ENCODE measurements around the gene PFN2.
A peak's percentile ranks its signal among the peaks of the same experiment; 100 is the strongest.
"Not testable (repeated sequence)": the region's sequence is repeated elsewhere in the genome, so short reads cannot be mapped to it uniquely, and the experiment has no call there.

Gene PFN2

DNA sequence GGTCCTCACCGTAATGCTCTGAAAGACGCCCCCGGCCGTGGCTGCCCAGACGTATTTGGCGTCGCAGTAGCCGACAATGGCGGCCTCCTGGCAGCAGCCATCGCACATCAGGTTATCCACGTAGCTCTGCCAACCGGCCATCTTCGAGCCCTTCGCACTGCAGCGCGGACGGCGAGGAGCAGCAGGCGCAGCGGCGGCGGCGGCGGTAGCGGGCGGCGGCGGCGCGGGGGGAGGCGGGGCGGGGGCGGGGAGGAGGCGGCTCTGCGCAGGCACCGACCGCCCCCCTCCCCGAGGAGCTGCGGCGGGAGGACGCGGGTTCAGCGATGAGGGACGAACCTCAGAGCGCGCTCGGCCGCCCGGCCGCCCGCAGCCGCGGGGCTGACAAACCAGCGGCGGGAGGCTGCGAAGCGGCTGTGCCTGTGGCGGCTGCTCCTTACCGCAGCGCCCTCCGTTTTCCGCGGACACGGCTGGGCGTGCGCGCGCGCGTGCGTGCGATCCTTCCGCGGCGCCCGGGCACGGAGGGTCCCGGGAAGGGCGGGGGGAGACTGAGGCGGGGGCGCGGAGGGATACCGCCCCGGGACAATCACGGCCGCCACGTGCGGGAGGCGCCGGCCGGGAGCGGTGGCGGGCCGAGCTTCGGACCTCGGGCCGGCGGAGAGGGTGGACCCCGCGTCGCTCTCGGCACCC, at the start of gene PFN2:
Gene PFN2 (minus strand): TSS at position 180 of the 687 bp plus-strand sequence. CDS start 39 bp downstream, at position 141.
- no peak for TF ChIP-seq ZNF274 (IDR thresholded peaks at IDR 0.05; ENCODE audit: low read depth, low read length)
- peak within 1 kb of the TSS; percentile 93 for H3K4me3 ChIP-seq (ENCODE audit: low read length)

- TF ChIP-seq ZNF274 (IDR thresholded peaks at IDR 0.05; ENCODE audit: low read depth, low read length): no peak
- no peak overlapping the region for H3K4me3 ChIP-seq (ENCODE audit: low read length)
Measured at GRCh38 chr3:150015901-150016300, 45.2 kb upstream of the PFN2 start.

DNA sequence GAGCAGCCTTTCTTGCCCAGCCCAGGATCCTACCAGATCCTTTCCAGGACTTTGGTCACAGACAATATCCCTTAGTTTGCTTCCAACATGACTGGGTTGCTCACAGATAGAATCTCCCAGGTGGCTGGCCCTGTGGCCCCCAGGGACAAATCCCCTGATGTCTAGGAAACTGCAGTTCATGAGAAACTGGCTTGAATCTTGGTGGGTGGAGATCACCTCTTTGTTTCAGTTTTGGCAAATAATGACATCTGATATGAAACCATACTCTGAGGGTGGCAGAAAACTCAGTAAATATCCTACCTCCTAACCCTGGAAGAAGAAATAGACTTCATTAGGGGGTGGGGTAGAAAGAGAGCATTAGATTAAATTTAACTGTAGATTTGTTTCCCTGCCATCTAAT, 44.1 kb upstream of the PFN2 start:
- no peak for TF ChIP-seq ZNF274 (IDR thresholded peaks at IDR 0.05; ENCODE audit: low read depth, low read length)
- H3K4me3 ChIP-seq (ENCODE audit: low read length): no peak overlapping the region

DNA sequence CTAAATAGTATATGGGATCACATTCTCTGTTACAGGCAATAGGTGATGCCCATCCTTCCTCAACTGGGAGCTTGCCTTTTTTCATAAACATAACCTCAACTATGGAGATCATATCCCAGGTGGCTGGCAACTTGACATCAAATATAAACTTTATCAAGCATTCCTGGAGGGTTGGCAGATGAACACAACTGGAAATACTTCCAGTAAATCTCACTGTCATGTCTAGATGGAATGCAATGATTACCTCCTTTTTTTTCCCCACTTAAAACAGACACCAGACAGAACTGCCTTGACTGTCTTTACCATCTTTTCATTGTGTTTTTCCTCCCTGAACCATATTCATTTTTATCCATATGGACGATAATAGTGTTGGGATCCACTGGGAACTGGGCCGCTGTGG, 43.1 kb upstream of the PFN2 start:
- TF ChIP-seq ZNF274 (IDR thresholded peaks at IDR 0.05; ENCODE audit: low read depth, low read length): no peak
- H3K4me3 ChIP-seq (ENCODE audit: low read length): no peak overlapping the region

GRCh38 chr3:150006794-150007193, 36.1 kb upstream of the PFN2 start:
- TF ChIP-seq ZNF274 (IDR thresholded peaks at IDR 0.05; ENCODE audit: low read depth, low read length): no peak
- H3K4me3 ChIP-seq (ENCODE audit: low read length): no peak overlapping the region

DNA sequence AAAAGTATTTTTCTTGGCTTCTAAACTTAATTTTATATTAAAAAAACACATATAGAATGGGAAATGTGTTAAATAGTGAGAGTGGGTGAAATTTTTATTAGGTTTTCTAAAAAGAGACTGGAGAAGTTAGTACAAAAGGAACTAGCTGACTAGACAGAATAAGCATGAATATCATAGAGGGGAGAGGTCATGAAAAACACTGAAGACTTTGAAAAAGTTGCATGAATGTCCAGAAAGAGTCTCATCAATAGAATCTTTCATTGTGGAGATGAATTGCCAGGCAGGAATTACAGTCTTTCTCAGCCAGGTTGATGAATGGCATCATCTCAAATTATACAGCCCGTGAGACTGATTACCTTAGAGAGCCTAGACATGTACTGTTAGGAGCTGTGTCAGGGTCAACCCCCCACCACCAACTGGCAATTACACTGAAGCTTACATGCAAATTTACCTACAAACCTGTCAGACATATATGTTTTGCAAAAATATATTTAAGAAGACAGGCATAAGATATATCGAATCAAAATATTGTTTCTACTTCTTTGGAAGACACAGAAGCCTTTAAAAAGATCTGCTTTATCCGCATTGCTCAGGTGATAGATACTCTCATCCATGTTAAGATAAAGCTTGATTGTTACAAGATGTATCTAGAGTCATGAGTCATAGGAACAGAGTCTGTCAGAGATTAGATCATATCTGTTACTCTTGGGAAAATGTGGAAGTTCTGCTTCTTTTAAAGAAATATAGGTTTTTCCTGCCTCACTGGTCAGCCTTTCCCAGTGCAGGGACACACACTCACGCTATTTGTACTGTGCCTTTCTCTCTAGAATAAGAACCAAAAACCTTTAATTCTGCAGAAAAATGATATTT, 34.8 kb upstream of the PFN2 start:
- no peak overlapping the region for H3K4me3 ChIP-seq (ENCODE audit: low read length)
- no peak for TF ChIP-seq ZNF274 (IDR thresholded peaks at IDR 0.05; ENCODE audit: low read depth, low read length)

DNA sequence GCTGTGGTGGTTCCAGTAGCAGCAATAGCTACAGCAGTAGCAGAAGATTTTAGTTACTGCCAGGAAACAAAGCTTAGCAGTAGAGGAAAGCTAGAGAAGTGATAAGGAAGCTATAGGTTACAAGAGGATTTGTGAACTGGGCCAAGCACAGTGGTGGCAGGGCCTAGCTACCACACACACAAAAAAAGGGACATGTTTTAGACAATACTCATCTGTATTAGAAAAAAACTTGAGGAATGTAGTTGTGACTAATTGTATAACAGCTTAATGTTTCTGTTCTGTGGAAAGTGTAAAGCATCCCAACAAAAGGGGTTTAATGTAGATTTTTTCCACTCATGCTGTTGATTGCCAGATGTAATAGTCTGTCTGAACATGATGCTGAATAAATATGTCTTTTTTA, 29.9 kb upstream of the PFN2 start:
- H3K4me3 ChIP-seq (ENCODE audit: low read length): no peak overlapping the region
- no peak for TF ChIP-seq ZNF274 (IDR thresholded peaks at IDR 0.05; ENCODE audit: low read depth, low read length)

GRCh38 chr3:149999421-149999820, 28.7 kb upstream of the PFN2 start:
- no peak overlapping the region for H3K4me3 ChIP-seq (ENCODE audit: low read length)
- TF ChIP-seq ZNF274 (IDR thresholded peaks at IDR 0.05; ENCODE audit: low read depth, low read length): no peak

DNA sequence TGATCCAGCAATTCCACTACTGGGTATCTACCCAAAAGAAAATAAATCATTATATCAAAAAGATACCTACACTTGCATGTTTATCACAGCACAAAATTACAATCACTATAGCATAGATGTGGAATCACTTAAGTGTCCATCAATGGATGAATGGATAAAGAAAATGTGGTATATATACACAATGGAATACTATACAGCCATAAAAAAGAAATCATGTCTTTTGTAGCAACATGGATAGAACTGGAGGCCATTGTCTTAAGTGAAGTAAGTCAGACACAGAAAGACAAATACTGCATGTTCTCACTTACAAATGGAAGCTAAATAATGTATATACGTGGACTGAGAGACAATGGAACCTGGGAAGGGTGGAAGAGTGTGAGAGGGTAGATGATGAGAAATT, 28.3 kb upstream of the PFN2 start:
- H3K4me3 ChIP-seq (ENCODE audit: low read length): no peak overlapping the region
- no peak for TF ChIP-seq ZNF274 (IDR thresholded peaks at IDR 0.05; ENCODE audit: low read depth, low read length)

- TF ChIP-seq ZNF274 (IDR thresholded peaks at IDR 0.05; ENCODE audit: low read depth, low read length): no peak
- no peak overlapping the region for H3K4me3 ChIP-seq (ENCODE audit: low read length)
Measured at GRCh38 chr3:149992416-149993058, 21.8 kb upstream of the PFN2 start.

GRCh38 chr3:149990423-149990948, 19.8 kb upstream of the PFN2 start:
- TF ChIP-seq ZNF274 (IDR thresholded peaks at IDR 0.05; ENCODE audit: low read depth, low read length): no peak
- H3K4me3 ChIP-seq (ENCODE audit: low read length): no peak overlapping the region

DNA sequence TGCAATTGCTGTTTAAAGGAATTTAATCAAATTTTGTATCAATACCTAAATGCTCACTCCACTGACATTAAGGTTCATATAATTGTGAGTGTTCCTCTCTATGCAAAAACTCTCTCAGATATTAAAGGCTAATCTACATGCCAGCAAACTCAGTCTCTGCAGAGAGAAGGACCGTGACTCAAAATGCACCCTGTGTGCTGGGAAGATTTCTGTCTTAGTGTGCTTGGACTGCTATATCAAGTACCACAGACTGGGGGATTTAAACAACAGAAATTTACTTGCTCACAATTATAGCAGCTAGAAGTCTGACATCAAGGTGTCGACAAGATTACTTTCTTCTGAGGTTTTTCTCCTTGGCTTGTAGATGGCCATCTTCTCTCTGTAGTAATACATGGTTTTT, 18.6 kb upstream of the PFN2 start:
- H3K4me3 ChIP-seq (ENCODE audit: low read length): no peak overlapping the region
- TF ChIP-seq ZNF274 (IDR thresholded peaks at IDR 0.05; ENCODE audit: low read depth, low read length): no peak

- H3K4me3 ChIP-seq (ENCODE audit: low read length): no peak overlapping the region
- TF ChIP-seq ZNF274 (IDR thresholded peaks at IDR 0.05; ENCODE audit: low read depth, low read length): no peak
Measured at GRCh38 chr3:149983628-149984027, 12.9 kb upstream of the PFN2 start.

DNA sequence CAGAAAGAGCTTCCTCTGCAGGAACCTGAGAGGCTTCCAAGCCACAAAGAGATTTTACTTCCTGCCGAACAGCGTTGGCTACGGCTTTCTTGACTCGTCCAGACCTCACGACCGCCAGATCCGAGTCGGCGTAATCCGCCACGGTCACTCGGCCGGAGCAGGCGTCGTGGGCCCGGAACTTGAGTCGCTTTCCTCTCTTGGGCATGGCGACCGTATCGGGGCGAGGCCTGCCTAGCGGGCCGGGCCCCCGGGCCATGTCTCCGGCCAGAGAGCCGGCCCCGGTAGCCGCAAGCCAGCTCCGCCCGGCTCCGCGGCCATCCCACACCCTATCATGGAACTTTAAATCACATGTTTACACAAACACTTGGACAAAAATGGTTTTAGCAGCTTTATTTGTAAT, 12.4 kb upstream of the PFN2 start:
- H3K4me3 ChIP-seq (ENCODE audit: low read length): not testable (repeated sequence)

DNA sequence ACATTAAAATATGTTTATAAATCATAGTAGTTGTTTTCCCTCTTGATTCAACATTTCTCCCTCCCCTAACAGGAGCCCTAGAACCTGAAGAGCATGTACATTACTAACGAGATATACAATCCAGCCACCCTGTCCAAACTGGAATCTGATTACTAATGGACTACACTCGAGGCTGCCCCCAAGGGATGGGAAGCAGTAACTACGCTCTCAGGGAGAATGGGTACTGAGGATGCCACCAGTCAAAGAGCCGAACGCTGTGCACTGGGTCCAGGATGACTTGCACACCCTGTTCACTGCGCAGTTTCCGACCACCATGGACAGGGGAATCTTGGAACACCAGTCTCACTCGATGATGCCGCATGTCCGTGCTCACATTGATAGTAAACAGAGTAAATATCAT, 11.3 kb upstream of the PFN2 start:
- H3K4me3 ChIP-seq (ENCODE audit: low read length): not testable (repeated sequence)
